HG03159 (cell line): Measurements from ENCODE around the gene CD151.
A peak's percentile ranks its signal among the peaks of the same experiment; 100 is the strongest.

ENCODE experiments used
- ATAC-seq: cut with Tn5 transposase; IDR thresholded peaks from one replicate; pipeline ENCODE4 v1.9.1; 2021; ENCODE audit warnings: mild to moderate bottlenecking, moderate library complexity; ENCODE audit not compliant: unreplicated experiment

Gene CD151

GRCh38 chr11:841981-842369, 9.2 kb downstream of the CD151 start:
- peak; percentile 28 for ATAC-seq

GRCh38 chr11:842370-843002, 9.7 kb downstream of the CD151 start, which contains the start of the genes POLR2L and TSPAN4:
Gene POLR2L, minus strand, starts transcription at chr11:842529. Its CDS starts 21 bp downstream, at chr11:842508.
Gene TSPAN4, plus strand, starts transcription at chr11:842852. Its CDS starts 7,453 bp downstream, at chr11:850305.
- peak; percentile 65 for ATAC-seq

GRCh38 chr11:843086-843734, 10.5 kb downstream of the CD151 start:
- ATAC-seq: peak; percentile 7

DNA sequence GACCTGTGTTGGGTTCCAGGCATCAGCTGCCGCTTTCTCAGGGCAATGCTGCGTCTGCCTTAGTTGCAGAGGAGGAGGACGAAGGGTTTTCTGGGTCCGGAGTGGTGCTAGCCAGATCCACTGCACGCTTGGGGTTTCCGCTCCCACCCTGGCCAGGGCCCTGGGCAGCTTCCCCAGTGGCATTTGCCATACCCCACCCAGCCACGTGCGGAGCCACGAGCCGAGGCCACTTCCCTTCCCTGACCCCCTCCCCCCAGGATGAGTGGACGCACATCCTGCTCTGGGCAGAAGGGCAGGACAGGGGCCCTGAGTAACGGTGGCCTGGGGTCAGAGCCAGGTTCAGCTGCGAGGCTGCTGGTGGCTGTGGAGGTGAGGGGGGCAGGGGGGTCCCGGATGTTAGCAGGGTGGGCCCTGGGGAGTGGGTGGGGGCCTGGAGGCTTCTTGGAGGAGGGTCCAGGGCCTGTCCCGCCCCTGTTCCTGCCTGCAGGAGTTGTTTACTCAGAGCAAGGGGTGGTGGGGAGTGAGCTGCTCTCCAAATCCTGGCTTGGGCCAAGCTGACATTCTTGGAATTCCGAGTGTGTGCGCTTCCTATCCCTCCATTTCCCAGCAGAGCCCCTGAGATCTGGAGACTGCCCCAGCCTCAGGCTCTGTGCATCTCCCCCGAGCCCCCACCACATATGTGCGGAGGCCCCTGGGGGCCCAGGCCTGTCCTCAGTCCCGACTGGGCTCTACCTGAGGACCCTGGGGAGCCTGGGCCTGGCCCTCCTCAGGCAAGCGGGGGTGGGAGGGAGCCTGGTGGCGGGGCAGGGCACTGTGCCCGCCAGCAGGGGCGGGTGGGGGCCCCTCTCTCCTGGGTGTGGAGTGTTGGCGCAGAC, 11.3 kb downstream of the CD151 start:
- ATAC-seq: no peak

DNA sequence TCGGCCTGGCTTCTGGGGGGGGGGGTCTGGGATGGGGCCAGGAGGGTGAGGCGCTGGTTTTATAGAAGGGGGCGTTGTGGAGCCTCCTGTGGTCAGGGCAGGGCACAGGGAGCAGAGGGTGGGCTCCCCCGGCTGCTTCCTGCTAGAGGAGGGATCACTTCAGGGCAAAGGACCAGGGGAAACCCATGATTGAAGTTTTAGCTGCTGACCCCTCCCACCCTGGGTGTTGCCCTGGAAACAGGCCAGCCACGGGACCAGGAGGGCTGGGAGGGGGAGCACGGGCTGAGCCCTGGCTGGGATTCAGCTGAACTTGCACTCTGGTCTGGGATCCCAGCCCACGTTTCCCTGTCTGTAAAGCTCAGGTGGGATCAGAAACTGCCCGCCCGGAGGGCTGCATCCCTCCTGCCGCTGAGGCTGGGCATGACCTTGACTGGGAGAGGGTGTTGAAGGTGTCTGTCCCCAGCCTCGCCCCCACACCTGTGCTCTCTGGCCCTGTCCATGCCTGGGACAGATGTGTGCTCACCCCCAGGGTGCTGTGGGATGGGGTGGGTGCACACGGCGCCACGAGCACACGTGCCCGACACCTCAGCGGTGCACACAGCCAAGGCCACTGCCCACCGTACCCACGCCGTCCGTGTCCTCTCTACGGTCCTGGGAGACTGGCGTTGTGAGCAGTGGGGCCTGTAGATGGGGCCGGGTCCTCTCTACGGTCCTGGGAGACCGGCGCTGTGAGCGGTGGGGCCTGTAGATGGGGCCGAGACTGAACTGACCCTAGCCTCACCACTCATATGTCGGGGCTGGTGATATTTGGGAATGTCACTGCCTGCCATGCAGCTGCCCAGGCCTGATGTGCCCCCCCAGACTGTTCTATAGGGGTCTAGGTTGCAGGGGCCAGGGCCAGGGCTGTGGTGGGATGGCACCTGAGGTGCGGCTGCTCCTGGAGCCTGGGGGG, 12.2 kb downstream of the CD151 start:
- no peak for ATAC-seq

DNA sequence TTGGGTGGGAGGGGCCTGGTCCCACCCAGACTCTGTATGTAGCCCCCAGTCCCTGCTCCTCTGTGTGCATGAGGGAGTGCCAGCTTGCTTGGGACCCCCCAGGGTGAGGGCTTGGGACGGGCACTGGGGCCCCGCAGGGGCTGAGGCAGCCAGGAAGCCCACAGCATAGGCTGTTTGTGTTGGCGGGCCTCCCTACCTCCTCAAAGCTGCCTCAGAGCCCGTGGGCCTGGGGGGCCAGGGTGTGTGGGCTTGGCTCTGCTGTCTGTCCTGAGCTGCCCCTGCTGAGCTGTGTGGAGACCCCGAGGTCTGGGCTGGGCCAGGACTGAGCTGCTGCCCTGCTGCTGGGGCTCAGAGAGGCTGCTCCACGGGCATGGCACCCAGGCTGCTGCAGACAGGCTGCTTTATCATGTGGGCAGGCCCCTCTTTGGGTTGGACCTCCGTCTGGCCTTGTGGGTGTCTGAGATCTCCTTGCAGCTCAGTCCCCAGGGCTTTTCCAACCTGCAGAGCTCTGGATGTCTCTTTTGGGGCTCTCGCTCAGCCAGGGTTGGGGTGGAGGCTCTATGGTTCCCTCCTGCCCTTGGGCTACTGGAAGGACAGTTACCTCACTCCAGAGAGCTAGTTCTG, 13.2 kb downstream of the CD151 start:
- no peak for ATAC-seq

DNA sequence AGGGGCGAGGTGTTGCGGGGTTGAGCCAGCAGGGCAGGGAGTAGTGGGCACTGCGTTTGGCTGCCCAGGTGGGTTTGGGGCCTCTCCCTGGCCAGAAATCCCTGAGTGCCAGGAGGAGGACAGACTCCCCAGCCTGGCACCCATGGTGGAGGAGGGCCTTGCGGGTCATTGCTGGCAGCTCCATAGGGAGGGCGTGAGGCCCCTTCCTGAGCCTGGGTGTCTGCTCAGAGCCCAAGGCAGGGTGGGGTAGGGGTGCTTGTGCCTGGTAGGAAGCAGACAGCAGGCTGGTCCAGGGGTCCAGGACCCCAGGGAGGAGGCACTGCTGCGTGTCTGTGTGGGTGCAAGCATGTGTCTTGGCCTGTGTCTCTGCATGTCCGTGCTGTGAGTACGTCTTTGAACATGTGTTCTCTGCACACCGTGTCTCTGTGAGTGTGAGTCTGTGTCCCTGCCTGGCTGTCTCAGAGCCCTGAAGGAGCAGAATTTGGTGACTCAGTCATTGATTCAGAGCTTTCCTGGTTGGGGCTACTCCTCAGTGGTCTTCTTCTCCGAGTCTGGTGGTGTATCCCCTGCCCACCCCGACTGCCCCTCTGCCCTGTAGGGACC, 13.8 kb downstream of the CD151 start:
- no peak for ATAC-seq

GRCh38 chr11:847876-848275, 15.1 kb downstream of the CD151 start:
- ATAC-seq: no peak

DNA sequence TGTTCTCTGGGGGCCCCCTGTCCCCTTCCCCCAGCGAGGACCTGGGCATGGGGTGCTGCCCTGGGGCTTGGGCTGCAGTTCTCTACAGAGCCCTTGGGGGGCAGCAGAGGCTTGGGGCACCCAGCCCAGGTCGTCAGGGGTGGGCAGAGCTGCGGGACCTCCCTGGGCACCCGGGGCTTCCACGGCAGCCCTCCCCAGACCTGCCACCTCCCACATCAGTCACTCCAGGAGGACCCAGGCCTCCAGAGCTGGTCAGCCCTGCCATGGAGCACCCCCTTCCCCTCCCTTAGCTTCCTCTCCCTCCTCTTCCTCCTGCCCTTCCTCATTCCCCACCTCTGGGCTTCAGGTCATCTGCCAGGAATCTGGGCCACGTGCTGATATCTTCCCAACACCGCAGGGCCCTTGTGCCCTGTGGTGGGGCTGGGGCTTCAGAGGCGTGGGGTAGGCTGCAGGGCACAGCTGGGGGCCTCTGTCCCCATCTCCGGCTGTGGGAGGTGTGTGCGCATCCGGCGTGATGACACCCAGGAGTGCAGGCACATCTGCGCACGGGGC, 15.7 kb downstream of the CD151 start:
- ATAC-seq: no peak

DNA sequence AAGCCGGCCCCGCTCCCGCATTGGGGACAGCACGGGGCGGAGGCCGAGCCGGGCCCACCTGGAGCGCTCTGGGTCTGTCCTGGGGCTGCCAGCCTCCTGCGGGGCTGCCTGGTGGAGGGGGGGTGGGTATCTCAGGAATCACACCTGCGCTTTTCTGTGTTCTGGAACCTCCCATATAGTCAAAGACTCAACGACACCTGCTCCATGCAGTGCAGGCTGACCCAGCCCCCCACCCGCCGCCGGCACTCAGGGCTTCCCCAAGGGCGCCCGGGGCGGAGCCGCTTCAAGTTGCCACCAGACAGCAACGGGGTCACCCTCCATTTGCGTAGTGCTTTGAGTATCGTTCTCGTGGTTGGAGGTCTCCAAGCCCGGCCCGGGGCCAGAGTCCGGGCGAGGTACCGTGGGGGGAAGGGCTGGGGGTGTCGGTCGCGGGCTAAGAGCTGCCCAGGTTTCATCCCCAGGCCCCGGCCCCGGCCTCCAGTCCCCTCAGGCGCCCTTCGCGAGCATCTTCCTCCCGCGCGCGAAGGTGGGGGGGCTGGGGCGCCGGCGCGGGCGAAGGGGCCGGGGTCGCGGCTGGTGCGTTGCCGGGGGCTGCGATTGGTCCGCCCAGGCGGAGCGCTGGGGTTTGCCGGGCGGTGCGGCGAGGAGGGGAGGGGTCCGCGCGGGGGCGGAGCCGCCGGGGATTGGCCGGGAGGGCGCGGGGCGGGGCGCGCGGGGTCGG, 16.5 kb downstream of the CD151 start:
- no peak for ATAC-seq

GRCh38 chr11:849951-850774, 17.4 kb downstream of the CD151 start:
- no peak for ATAC-seq

- ATAC-seq: no peak
Measured at GRCh38 chr11:850775-851763, 18.3 kb downstream of the CD151 start.

- ATAC-seq: no peak
Measured at GRCh38 chr11:852762-853161, 20.0 kb downstream of the CD151 start.

DNA sequence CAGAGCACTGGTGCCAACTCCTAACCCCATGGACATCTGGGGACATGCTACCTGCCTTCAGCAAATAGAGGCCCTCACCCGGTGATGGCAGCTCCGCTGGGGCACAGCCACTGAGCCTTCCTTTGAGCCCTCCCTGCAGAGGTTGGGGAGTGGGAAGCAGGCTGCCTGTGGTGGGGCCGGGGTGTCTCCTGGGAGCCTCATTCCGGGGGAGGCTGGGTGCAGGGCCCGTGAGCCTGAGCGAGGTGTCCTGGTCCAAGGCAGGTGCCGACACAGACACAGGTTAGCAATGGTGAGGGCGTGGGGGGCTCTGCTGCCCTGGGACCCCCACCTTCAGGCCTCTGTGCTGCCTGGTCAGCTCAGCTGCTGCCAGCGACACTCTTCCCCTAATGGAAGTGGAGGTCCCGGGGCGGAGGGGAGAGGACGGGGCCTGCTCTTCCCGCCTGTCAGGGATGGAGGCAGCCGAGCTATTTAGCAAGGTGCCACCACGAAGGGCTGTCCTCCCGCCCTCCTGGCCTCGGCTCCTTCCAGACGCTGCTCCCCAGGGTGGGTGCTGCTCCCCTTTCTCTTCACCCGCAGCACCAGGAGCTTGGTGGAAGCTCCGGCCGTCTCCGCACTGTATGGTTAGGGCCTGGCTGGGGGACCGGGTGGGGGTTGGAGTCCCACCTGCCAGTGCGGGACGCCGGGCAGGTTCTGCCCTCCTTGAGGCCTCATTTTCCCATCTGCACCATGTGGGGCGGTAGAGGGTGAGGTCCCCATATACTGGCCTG, 21.1 kb downstream of the CD151 start:
- no peak for ATAC-seq

DNA sequence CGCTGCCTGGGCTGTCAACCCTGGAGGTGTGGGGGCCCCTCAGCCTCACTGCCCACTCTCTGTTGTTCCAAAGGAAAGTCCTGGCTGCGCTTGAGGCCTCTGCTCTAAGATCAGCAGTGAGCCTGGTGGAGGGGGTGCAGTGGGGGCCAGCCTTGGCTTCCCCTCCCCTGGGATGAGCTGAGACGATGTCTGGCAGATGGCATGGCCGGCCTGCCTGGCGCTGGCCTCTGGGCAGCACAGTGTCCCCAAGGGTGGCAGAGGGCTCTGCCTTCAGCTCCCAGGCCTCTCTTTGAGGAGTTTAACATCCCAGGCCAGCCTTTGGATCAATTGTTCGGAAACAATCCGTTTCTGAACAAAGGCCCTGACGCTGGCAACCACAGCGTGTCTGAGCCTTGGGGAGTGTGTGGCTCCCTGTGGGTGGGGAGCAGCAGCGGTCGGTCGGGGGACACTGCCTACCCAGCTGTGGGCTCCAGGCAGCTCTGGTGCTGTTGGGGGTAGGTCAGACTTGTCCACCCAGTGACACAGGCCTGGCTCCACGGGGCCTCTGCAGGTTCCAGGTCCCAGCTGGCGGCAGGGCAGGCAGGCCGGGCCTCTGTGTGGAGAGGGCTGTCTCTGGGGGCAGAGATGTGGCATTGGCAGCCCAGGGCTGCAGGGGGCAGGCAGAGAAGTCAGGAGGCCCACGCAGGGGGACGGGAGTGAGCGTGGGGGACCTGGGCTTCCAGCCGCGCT, 22.0 kb downstream of the CD151 start:
- no peak for ATAC-seq
